Raji (cell line): ENCODE measurements around the gene HHAT.

ENCODE experiments used
- POLR2A ChIP-seq: IDR thresholded peaks from 2 replicates; pipeline ENCODE4 v1.6.1; 2011; ENCODE audit warnings: low read depth, low read length, control low read depth; ENCODE audit not compliant: insufficient read depth

Gene HHAT

DNA sequence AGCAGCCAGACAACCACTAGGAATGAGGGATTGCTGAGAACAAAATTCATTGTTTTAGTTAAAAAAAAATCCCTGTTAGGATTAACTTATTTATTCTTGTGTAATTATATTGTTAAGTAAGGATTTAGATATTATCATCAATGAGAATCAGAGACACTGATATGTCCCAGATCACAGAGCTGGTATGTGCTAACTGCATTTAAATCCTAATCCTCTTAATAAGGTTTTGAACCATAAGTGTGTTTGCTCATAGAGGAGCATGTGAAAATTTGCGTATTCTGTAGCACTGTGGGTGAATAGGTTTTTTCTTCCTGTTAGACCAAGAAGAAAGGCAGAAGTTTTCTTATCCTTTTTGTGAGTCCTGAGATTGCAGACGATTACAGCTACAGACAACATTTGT, 147.1 kb downstream of the HHAT start:
- no peak for TF ChIP-seq POLR2A

DNA sequence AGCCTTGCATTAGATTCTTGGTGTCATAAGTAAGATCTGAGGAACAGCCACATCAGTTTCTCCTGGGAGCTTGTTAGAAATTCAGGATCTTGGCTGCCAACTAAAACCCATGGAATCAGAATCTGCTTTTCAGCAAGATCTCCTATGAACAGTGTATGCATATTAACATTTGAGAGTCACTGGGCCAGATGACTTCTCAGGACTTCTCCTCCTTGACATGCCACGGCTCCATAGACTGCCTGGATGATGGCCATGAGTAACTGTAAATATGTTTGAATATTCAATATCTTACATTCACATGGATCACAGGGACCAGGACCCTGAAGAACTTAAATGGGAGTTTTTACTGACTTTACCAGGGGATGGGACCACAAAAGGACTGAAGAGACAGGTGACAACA, 148.0 kb downstream of the HHAT start:
- TF ChIP-seq POLR2A = no peak

GRCh38 chr1:210477328-210477924, 148.7 kb downstream of the HHAT start:
- TF ChIP-seq POLR2A = no peak

DNA sequence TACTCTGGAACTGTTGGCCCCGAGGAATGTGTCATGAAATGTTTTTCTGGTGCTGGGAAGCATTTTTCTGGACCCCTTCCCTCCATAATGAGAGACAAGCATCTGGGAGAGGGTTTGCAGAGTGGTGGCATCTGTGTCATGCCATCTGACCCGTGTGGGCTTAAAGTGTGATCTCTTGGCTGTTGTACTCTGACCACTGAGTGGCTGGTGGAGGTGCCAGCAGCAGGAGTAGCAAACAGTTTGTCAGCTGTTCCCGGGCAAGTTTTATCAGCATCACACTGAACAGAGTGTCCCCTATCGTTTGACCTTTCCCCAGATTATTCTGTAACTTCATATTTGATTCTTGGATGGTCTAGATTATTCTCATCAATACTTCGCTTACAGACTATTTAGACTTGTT, 150.1 kb downstream of the HHAT start:
- TF ChIP-seq POLR2A = no peak

DNA sequence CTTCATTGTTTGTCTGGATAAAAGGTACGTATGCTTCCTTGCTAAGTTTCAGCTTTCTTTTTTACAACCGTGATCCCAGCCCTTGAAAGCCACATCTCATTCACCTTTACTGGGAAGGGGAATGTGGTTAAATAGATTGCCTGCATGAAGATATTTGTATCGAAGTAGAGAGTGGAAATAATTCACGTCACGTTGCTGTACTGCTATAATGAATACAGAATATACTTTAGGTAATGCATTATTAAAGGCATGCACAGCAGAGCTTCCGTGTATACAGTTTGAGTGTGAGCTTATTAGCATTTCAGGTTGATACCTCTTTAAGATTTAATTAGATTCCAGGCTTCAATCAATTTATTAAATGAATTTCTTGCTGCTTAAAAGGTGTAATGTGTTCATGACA, 153.8 kb downstream of the HHAT start:
- no peak for TF ChIP-seq POLR2A

DNA sequence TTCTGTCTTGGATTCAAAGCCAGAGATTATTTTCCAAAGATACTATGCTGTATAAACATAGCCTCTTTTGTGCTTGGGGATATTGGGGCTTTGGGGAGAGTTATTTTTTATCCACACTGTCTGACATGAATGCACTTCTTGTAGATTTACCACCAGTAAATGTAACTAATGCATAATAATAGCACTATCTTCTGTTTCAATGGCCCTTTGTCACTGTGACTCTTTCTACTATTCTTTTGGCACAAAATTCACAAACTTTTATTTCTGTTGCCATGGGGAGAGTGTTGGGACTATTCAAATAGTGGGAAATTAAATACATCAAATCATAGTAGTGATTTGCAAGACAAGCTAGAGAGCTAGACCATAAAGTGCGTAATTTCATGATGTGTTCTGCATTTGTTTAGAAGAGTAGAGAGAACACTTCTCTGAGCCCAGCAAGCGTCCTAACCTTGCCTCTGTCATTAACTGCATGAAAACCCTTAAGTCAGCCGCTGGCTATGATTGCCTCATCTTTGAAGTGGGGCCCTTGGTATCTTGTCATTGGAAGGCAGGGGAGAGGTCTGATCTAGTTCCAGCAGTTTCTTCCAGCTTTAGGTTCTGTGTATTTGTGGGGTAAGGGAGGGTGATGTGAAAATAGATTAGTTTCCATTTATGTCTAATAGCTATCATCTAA, 154.4 kb downstream of the HHAT start:
- TF ChIP-seq POLR2A = no peak

- TF ChIP-seq POLR2A = no peak
These were observed 155.1 kb downstream of the HHAT start for GRCh38 chr1:210483821-210484220.

- TF ChIP-seq POLR2A = no peak
These were observed 158.3 kb downstream of the HHAT start for GRCh38 chr1:210487021-210487420.

DNA sequence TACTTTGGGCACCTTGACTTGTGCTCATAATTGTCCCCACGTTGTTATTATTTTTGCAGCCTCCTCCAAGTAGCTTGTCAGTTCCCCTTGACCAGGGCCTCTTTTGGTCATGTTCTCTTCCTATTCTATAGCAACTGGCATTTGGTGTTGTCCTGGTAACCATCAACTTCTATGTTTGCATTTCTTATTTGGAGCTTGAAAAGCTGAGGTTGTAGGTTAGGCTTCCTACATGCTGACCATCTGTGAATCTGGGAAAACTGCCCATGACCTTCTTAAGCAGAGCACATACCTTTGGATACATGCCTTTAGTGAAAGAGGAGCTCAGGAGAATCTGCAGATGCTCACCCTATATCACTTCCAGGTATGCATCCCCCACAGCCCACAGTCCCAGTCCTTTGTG, 160.8 kb downstream of the HHAT start:
- TF ChIP-seq POLR2A = no peak

DNA sequence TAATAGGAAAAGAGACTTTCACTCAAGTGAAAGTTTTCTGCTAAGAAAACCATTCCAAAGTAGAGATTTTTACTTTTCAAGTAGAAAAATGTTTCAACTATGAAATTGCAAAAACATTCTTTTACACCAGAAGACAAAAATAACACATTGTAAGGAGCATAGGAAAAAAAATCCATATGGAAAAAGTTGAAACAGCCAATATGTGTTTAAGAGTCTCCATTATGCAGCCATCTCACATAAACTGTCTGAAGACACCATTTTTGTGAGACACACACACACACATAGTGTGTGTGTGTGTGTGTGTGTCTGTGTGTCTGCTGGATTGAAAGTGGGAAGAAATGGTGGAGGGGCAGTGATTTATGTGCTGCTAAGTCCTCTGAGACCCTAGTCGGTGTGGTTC, 162.1 kb downstream of the HHAT start:
- no peak for TF ChIP-seq POLR2A

- TF ChIP-seq POLR2A = no peak
These were observed 167.4 kb downstream of the HHAT start for GRCh38 chr1:210496063-210496462.

- no peak for TF ChIP-seq POLR2A
These were observed 171.3 kb downstream of the HHAT start for GRCh38 chr1:210499956-210500355.

- TF ChIP-seq POLR2A = no peak
These were observed 172.1 kb downstream of the HHAT start for GRCh38 chr1:210500831-210501230.

DNA sequence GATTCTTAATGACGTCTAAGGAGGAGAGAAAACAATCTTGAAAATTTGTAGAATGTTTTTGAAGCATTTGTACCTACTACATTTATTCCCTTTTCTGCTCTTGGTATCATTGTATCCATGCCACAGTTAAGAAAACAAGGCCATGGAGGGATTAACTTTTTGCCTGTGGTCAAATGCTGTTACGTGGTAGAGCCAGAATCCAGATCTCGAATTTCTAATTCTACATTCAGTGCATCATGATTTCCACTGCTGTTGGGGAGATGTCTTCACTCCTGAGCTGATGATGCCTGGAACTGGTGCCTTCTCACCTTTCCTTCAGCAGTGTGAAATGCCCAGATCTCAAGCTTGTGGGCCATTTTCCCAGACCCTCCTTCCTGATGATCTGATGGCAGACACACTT, 175.6 kb downstream of the HHAT start:
- TF ChIP-seq POLR2A = no peak

DNA sequence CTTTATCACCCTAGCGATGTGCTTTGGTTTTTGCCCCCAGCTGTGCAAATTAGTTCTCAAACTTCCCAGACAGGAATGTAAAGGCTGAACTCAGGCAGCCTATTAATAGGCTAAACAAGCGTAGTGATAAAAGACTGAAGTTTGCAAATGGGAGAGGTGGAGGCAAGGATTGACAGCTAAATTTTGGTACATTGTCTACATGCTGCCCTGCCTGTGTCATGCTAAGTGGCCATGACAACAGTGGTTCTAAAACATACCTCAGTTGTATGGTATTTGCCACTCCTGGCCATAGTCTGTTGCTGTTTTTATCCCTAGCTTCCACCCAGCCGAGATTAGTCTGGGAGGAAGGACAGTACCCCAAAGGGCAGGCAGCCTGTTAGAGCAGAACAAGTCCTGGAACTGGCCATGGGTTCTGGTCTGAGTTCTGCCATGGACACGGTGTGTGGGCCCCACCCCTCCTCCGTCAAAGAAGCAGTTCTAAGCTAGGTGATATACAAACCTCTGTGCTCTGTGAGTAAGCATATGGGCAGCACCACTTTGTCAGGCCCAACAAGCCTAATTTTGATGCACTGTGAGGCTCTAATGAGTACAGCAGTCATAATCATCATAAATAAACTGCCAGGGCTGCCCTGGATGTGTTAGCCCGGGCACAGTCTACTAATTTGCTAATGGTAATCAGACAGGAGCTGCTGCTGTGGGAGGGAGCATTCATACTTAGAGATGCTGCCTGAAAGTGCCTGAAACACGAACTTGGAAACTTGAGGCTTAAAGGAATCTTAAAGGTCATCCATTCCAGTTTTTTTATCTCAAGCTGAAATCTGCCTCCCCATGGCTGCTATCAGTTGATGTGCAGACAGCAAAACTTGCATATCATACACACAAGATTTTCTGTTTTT, 177.1 kb downstream of the HHAT start:
- no peak for TF ChIP-seq POLR2A

GRCh38 chr1:210506689-210507088, 178.0 kb downstream of the HHAT start:
- no peak for TF ChIP-seq POLR2A
